NCI-H1930 (cell line): Measurements from ENCODE around the gene BUB3.

Experiments
- DNase-seq, 2 experiments: peaks; one replicate each; lab custom pipeline; 2025; lab: John Stamatoyannopoulos, UW

Gene BUB3

DNA sequence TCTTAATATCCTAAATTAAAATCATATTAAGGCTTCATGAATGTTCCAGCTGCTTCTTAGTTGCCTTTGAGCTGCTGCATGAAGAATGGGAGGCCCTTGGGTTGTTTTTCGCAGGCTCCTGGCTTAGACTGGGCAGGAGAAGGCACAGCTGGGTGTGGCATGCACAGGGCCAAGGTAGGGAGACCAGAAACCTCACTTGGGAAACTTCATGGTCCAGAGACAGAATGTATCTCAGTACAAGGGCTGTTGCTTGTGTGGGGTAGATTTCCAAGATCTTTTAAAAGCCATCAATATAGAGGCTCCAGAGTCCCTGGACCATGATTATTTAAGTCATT is 49.9 kb downstream of the BUB3 start:
- no peak for DNase-seq

- no peak for DNase-seq
Observed at GRCh38 chr10:123205041-123205440, 50.8 kb downstream of the BUB3 start.

GRCh38 chr10:123212063-123212462 is 57.9 kb downstream of the BUB3 start:
- DNase-seq, result peak in 1 of 2 experiments; percentile 46

GRCh38 chr10:123212640-123213039 is 58.4 kb downstream of the BUB3 start:
- peak in 1 of 2 experiments; percentile 32 for DNase-seq

DNA sequence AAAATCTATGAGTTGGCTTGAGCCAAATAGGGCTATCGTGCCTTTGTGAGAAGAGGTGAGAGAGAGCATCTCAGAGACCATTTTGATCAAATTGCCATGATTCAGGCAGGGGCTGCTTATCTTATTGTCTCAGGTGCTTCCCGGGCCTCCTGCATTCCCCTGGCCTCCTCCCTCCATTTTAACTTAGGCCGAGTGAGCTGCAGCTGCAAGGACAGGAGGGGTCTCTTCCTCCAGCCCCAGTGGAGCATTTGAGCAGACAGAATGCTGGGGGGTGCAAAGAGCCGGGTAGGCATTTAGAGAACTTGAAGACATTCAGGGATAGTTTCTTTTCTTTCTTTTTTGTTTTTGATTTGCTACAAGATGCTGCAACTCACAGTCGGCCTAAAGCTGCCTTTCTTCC is 59.0 kb downstream of the BUB3 start:
- peak in 1 of 2 experiments; percentile 13 for DNase-seq
